Stimulated activated CD8-positive, alpha-beta memory T cell treated with anti-CD3 and anti-CD28 coated beads, Interleukin-12 subunit alpha, Interleukin-12 subunit beta, amount 100 ng/mL, for 4 hours (primary cell): ENCODE measurements around the gene OTUD3.

Experiments used
- DNase-seq: peaks from one replicate; pipeline ENCODE4 v3.0.0-alpha.2; 2020; ENCODE audit warnings: low read depth

Gene OTUD3

GRCh38 chr1:19954059-19954458 is 71.9 kb downstream of the OTUD3 start:
- no peak for DNase-seq

GRCh38 chr1:19955534-19956170 is 73.5 kb downstream of the OTUD3 start:
- no peak for DNase-seq

- no peak for DNase-seq
These were observed 75.6 kb downstream of the OTUD3 start for GRCh38 chr1:19957779-19958178.

GRCh38 chr1:19960591-19960990 is 78.4 kb downstream of the OTUD3 start:
- no peak for DNase-seq
